Epithelial cell of proximal tubule (primary cell): Measurements from ENCODE around the gene KCTD13. TPM values are rescaled to one million over a fixed set of nuclear protein-coding genes. Genes with fewer than 3 reads are reported as not detected.
A peak's percentile ranks its signal among the peaks of the same experiment; 100 is the strongest.

Experiments
- DNase-seq: peaks from one replicate; pipeline ENCODE4 v3.0.0-alpha.2; 2011; ENCODE audit warnings: low read depth
- H3K4me3 ChIP-seq: 2 replicates; pipeline ENCODE4 v1.5.1; 2011; ENCODE audit warnings: low read depth, mild to moderate bottlenecking, low read length
- CTCF ChIP-seq: conservative IDR thresholded peaks from 2 replicates; pipeline ENCODE4 v1.5.1; 2012; ENCODE audit warnings: low read depth, mild to moderate bottlenecking, low read length
- total RNA-seq: library from RNA; depleted of rRNA; stranded (reverse); fragments of >200 nt; gene quantifications from 2 replicates; pipeline ENCODE4 v1.2.3, GENCODE V29; 2015

Gene KCTD13
- 6.6 and 17.4 TPM in 2 replicates for total RNA-seq

GRCh38 chr16:29925781-29926710, at the start of gene KCTD13:
Gene KCTD13 (minus strand): TSS chr16:29926226. CDS start chr16:29926033, 193 bp downstream.
- peak within 1 kb of the TSS; percentile 95 for H3K4me3 ChIP-seq
- TF ChIP-seq CTCF = no peak
- DNase-seq = no peak

GRCh38 chr16:29975134-29975538, 49.1 kb upstream of the KCTD13 start:
- TF ChIP-seq CTCF = no peak
- H3K4me3 ChIP-seq = peak overlapping the region; percentile 99
- DNase-seq = no peak

- peak overlapping the region; percentile 99 for H3K4me3 ChIP-seq
- TF ChIP-seq CTCF = no peak
- no peak for DNase-seq
These were observed 48.5 kb upstream of the KCTD13 start for GRCh38 chr16:29974291-29975133.

GRCh38 chr16:29973384-29974246, 47.6 kb upstream of the KCTD13 start, which contains the start of gene TAOK2:
Gene TAOK2 (plus strand): TSS chr16:29973868. CDS start chr16:29977773, 3,905 bp downstream.
- TF ChIP-seq CTCF = no peak

GRCh38 chr16:29972992-29973383, 47.0 kb upstream of the KCTD13 start:
- TF ChIP-seq CTCF = no peak
- DNase-seq = no peak
- no peak overlapping the region for H3K4me3 ChIP-seq

More at GRCh38 chr16:29973384-29974246, 47.6 kb upstream of the KCTD13 start, which contains the start of gene TAOK2:
- H3K4me3 ChIP-seq = peak within 1 kb of the TSS; percentile 99
- peak; percentile 66 for DNase-seq

- no peak for TF ChIP-seq CTCF
- DNase-seq = no peak
- no peak overlapping the region for H3K4me3 ChIP-seq
These were observed 46.5 kb upstream of the KCTD13 start for GRCh38 chr16:29972500-29972899.
